K562 (cell line): ENCODE measurements around the gene YOD1. TPM values are rescaled to one million over a fixed set of nuclear protein-coding genes. Genes with fewer than 3 reads are reported as not detected.

Source experiments
- ATAC-seq: fragments of 200-7000 bp; cut with Tn5 transposase; 3 replicates; pipeline ENCODE4 v1.9.1; 2020; ENCODE audit warnings: moderate library complexity
- BruUV-seq: library from RNA; stranded (reverse); fragments of 400-500 nt; replicated peaks from 2 replicates; lab custom pipeline; 2021; lab: Mats Ljungman, UMichigan
- CTCF ChIA-PET: fragments of 300-600 bp; formaldehyde crosslinking; extraction: SDS; loops from one replicate; lab custom pipeline; 2021; ENCODE audit warnings: low intra/inter-chr PET ratio; lab: Yijun Ruan, JAX
- POLR2A ChIA-PET: fragments of 300-600, 350-650 bp; sonication (Branson Sonifier 250); formaldehyde crosslinking; extraction: SDS; loops from one replicate; lab custom pipeline; 2021; ENCODE audit warnings: antibody characterized with exemption, inconsistent platforms; lab: Yijun Ruan, JAX
- DNase-seq, 4 experiments: peaks; one replicate each; pipeline versions ENCODE4 v3.0.0 to v3.0.0-alpha.2; 2011 to 2018; ENCODE audit warnings: low spot score in 3 of 4, mixed read lengths in 3 of 4; ENCODE audit errors: extremely low read depth in 1 of 4
- FAIRE-seq: peaks from 2 replicates; lab custom pipeline; 2011; peaks lifted over from hg19 to GRCh38; lab: Jason Lieb, UNC
- H2AFZ ChIP-seq: 2 replicates; pipeline ENCODE4 v1.6.0; 2011; ENCODE audit warnings: low read depth, low read length, control low read depth, inconsistent platforms
- H3K27ac ChIP-seq: fragments of 200-600 bp; 3 replicates; pipeline ENCODE4 v1.8.0; 2011; ENCODE audit warnings: low read depth, mild to moderate bottlenecking, control low read depth, inconsistent platforms, low read length, moderate library complexity, mixed read lengths; ENCODE audit errors: extremely low read depth
- H3K27me3 ChIP-seq, 2 experiments: fragments of 300-600 bp in 1 of 2; 2 replicates in 1 of 2; 3 replicates in 1 of 2; pipeline versions ENCODE4 v1.6.0 to v1.8.0; 2011; ENCODE audit warnings: inconsistent platforms in 2 of 2, low read length in 2 of 2, mild to moderate bottlenecking in 1 of 2, mixed read lengths in 1 of 2, moderate library complexity in 1 of 2; ENCODE audit not compliant: control insufficient read depth in 2 of 2, insufficient read depth in 2 of 2
- H3K36me3 ChIP-seq: fragments of 300-600 bp; 3 replicates; pipeline ENCODE4 v1.8.0; 2011; ENCODE audit warnings: mild to moderate bottlenecking, low read length, inconsistent platforms; ENCODE audit not compliant: control insufficient read depth, insufficient read depth
- H3K4me1 ChIP-seq, 2 experiments: fragments of 200-600 bp in 1 of 2; replicated peaks in 1 of 2; 2 replicates in 1 of 2; 3 replicates in 1 of 2; pipeline versions ENCODE4 v1.5.1 to v1.8.0; 2011; ENCODE audit warnings: inconsistent platforms in 2 of 2, low read length in 2 of 2, mild to moderate bottlenecking in 1 of 2, mixed read lengths in 1 of 2, moderate library complexity in 1 of 2; ENCODE audit not compliant: control insufficient read depth in 2 of 2, insufficient read depth in 2 of 2
- H3K4me2 ChIP-seq: 2 replicates; pipeline ENCODE4 v1.6.1; 2011; ENCODE audit warnings: low read length, control low read depth, inconsistent platforms, mixed read lengths; ENCODE audit not compliant: insufficient read depth
- H3K4me3 ChIP-seq: fragments of 200-600 bp; sonication (generic), shearing (Covaris generic); 2 replicates; pipeline ENCODE4 v1.5.1; 2016; ENCODE audit warnings: control low read depth, inconsistent platforms
- H3K79me2 ChIP-seq: fragments of 200-600 bp; 3 replicates; pipeline ENCODE4 v1.8.0; 2011; ENCODE audit warnings: low read length, inconsistent platforms; ENCODE audit not compliant: control insufficient read depth, insufficient read depth
- H3K9ac ChIP-seq, 2 experiments: 2 replicates each; pipeline versions ENCODE4 v1.6.0 to v1.6.1; 2011; ENCODE audit warnings: low read depth in 2 of 2, low read length in 2 of 2, control low read depth in 1 of 2, inconsistent platforms in 1 of 2, mild to moderate bottlenecking in 1 of 2, mixed read lengths in 1 of 2; ENCODE audit not compliant: insufficient read depth in 1 of 2
- H3K9me1 ChIP-seq: one replicate; pipeline ENCODE4 v1.6.0; 2011; ENCODE audit warnings: inconsistent platforms, mild to moderate bottlenecking, low read length, moderate library complexity; ENCODE audit not compliant: control insufficient read depth, insufficient read depth
- H3K9me3 ChIP-seq: replicated peaks from 2 replicates; pipeline ENCODE4 v1.5.1; 2011; ENCODE audit warnings: low read depth, low read length, inconsistent platforms; ENCODE audit not compliant: control insufficient read depth, insufficient read depth
- H4K20me1 ChIP-seq: replicated peaks from 2 replicates; pipeline ENCODE4 v1.6.1; 2011; ENCODE audit warnings: low read length, inconsistent platforms, mixed read lengths; ENCODE audit not compliant: control insufficient read depth, insufficient read depth
- FOXP1 ChIP-seq: sonication (generic); formaldehyde crosslinking; IDR thresholded peaks from 2 replicates; pipeline ENCODE4 v1.8.0; 2022; ENCODE audit warnings: mild to moderate bottlenecking, missing genetic modification reagents
- GABPB1 ChIP-seq: sonication (generic); formaldehyde crosslinking; IDR thresholded peaks from 2 replicates; pipeline ENCODE4 v1.8.0; 2022; ENCODE audit warnings: mild to moderate bottlenecking, missing genetic modification reagents
- GTF2A2 ChIP-seq: IDR thresholded peaks from 2 replicates; pipeline ENCODE4 v1.6.1; 2016; ENCODE audit warnings: mild to moderate bottlenecking, missing genetic modification characterization, missing compliant biosample characterization
- L3MBTL2 ChIP-seq: fragments of 450-650 bp; IDR thresholded peaks from 2 replicates; pipeline ENCODE4 v1.6.1; 2016; ENCODE audit warnings: mild to moderate bottlenecking, moderate library complexity
- MNT ChIP-seq, 2 experiments: fragments of 450-650 bp; conservative IDR thresholded peaks; 2 replicates each; pipeline ENCODE4 v1.6.1; 2017; ENCODE audit warnings: mild to moderate bottlenecking in 2 of 2, moderate library complexity in 2 of 2
- TSC22D4 ChIP-seq: fragments of 450-650 bp; IDR thresholded peaks from 2 replicates; pipeline ENCODE4 v1.6.1; 2016; ENCODE audit warnings: missing genetic modification characterization, missing biosample characterization, control low read depth
- XRCC4 ChIP-seq: IDR thresholded peaks from one replicate; pipeline ENCODE4 v1.6.1; 2011; ENCODE audit not compliant: insufficient read depth, insufficient read length; ENCODE audit errors: extremely low read depth
- WGBS: fragments of 100-300 bp; shearing (Covaris generic); methylation state at CpG from one replicate; pipeline ENCODE4 v1.1.6; 2016; ENCODE audit warnings: low coverage, mixed read lengths; ENCODE audit not compliant: insufficient coverage; ENCODE audit errors: missing lambda C conversion rate; 5-methylcytosine and 5-hydroxymethylcytosine counted together
- in situ Hi-C: fragments of 300-500 bp; cut with MboI; formaldehyde crosslinking; loops from 4 replicates; pipeline ENCODE4 v1.15.0; 2018; ENCODE audit warnings: inconsistent platforms, mixed read lengths
- intact Hi-C: fragments of 100-400 bp; cut with micrococcal nuclease; formaldehyde crosslinking; loops from 2 replicates; pipeline ENCODE4 v1.14.2; 2022
- polyA plus RNA-seq, 8 experiments: library from polyadenylated mRNA; depleted of rRNA in 4 of 8; stranded (reverse) in 5 of 8; unstranded in 3 of 8; fragments of >200 nt; fragmentation: Nextera tagmentation in 2 of 8; fragmentation: Illumina TruSeq in 1 of 8; extraction: Ambion mirVana in 2 of 8; extraction: Trizol in 1 of 8; gene quantifications; 2 replicates each; pipeline versions ENCODE4 v1.2.1 to v1.2.3, GENCODE V29; 2011 to 2014; ENCODE audit warnings: inconsistent platforms in 1 of 8, missing spikeins in 1 of 8
- total RNA-seq, 7 experiments: library from RNA; depleted of rRNA in 6 of 7; stranded (reverse); fragments of >200 nt in 6 of 7; fragmentation: Illumina TruSeq in 2 of 7; extraction: Trizol in 2 of 7; gene quantifications; 2 replicates each; pipeline versions ENCODE4 v1.2.1 to v1.2.3, GENCODE V29; 2011 to 2021; ENCODE audit warnings: low replicate concordance in 1 of 7
- TF ChIP-seq, protein P1 (sequence below): fragments of 450-650 bp; IDR thresholded peaks from 2 replicates; pipeline ENCODE4 v1.6.1; 2016; ENCODE audit warnings: low read depth

The YOD1 gene
- total and polyA plus RNA-seq, 9 of the 15 experiments (the other 6 are each of a cell fraction or from before 2014, with no cell fraction given) = 18.2 to 78.1 (median 46.9) TPM

DNA sequence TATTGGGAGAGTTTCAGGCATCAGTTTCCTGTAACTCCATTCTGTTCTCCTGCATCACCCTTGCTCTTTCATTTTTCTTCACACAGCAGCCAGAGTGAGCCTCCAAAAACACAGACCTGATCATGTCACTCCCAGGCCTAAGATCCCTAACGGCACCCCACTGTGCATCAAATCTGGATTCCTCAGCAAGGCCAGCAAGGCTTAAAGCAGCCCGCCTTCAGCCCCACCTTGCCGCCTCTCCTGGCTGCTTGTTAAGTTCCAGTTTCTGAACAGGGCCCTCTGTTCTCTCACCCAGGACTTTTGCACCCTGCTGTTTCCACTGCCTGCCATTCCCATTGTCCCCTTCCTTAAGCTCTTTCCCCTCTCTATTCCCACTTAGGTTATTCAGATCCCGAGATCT lies 47.8 kb downstream of the YOD1 start:
- POLR2A ChIA-PET = interaction anchor here (0.5 to 1.2 kb wide), 2 partner anchors 39 to 44 kb away, joined by 3 read pairs; no protein-coding TSS in a partner anchor
- TF ChIP-seq GABPB1 (CRISPR knock-in tag) (no peak), FOXP1 (no peak), XRCC4 (no peak), MNT (conservative IDR thresholded peaks at IDR 0.05) (no peak), GTF2A2 (tag) (no peak), L3MBTL2 (no peak), TSC22D4 (tag) (no peak)
- TF ChIP-seq, protein P1, sequence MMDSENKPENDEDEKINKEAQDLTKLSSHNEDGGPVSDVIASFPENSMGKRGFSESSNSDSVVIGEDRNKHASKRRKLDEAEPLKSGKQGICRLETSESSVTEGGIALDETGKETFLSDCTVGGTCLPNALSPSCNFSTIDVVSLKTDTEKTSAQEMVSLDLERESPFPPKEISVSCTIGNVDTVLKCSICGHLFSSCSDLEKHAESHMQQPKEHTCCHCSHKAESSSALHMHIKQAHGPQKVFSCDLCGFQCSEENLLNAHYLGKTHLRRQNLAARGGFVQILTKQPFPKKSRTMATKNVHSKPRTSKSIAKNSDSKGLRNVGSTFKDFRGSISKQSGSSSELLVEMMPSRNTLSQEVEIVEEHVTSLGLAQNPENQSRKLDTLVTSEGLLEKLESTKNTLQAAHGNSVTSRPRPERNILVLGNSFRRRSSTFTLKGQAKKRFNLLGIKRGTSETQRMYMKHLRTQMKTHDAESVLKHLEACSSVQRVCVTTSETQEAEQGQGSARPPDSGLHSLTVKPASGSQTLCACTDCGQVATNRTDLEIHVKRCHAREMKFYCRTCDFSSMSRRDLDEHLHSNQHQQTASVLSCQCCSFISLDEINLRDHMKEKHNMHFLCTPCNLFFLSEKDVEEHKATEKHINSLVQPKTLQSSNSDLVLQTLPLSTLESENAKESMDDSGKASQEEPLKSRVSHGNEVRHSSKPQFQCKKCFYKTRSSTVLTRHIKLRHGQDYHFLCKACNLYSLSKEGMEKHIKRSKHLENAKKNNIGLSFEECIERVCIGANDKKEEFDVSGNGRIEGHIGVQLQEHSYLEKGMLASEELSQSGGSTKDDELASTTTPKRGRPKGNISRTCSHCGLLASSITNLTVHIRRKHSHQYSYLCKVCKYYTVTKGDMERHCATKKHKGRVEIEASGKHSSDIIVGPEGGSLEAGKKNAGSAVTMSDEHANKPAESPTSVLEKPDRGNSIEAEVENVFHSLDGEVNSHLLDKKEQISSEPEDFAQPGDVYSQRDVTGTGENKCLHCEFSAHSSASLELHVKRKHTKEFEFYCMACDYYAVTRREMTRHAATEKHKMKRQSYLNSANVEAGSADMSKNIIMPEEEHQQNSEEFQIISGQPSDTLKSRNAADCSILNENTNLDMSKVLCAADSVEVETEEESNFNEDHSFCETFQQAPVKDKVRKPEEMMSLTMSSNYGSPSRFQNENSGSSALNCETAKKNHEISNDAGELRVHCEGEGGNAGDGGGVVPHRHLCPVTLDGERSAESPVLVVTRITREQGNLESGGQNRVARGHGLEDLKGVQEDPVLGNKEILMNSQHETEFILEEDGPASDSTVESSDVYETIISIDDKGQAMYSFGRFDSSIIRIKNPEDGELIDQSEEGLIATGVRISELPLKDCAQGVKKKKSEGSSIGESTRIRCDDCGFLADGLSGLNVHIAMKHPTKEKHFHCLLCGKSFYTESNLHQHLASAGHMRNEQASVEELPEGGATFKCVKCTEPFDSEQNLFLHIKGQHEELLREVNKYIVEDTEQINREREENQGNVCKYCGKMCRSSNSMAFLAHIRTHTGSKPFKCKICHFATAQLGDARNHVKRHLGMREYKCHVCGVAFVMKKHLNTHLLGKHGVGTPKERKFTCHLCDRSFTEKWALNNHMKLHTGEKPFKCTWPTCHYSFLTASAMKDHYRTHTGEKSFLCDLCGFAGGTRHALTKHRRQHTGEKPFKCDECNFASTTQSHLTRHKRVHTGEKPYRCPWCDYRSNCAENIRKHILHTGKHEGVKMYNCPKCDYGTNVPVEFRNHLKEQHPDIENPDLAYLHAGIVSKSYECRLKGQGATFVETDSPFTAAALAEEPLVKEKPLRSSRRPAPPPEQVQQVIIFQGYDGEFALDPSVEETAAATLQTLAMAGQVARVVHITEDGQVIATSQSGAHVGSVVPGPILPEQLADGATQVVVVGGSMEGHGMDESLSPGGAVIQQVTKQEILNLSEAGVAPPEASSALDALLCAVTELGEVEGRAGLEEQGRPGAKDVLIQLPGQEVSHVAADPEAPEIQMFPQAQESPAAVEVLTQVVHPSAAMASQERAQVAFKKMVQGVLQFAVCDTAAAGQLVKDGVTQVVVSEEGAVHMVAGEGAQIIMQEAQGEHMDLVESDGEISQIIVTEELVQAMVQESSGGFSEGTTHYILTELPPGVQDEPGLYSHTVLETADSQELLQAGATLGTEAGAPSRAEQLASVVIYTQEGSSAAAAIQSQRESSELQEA = no peak
- ATAC-seq (no peak), DNase-seq (no peak), FAIRE-seq (no peak)
- no peaks in the 10 kb centered on the region for H3K9me3 ChIP-seq
- H3K36me3 ChIP-seq = no peaks in the 10 kb centered on the region
- H3K27me3 ChIP-seq = no peaks in the 10 kb centered on the region
- peak overlapping the region in 1 of 2 experiments; percentile 61; a peak in 1 of 4 replicates for H3K9ac ChIP-seq
- H3K4me1 ChIP-seq = peaks cover 8 to 38% of the 10 kb centered on the region in 2 experiments; a peak in 4 of 5 replicates
- CTCF ChIA-PET = no interaction called here
- WGBS = 39% methylated on average over 4 of the region's 4 CpGs
- no peaks in the 10 kb centered on the region for H4K20me1 ChIP-seq
- H3K4me2 ChIP-seq = no peak overlapping the region
- no peak overlapping the region for H3K4me3 ChIP-seq
- H3K27ac ChIP-seq = no peak overlapping the region
- no peaks in the 10 kb centered on the region for H3K9me1 ChIP-seq
- H3K79me2 ChIP-seq = no peaks in the 10 kb centered on the region
- BruUV-seq = no TSS peak
- intact Hi-C loops = no loop called here
- H2AFZ ChIP-seq = peak overlapping the region; percentile 74
- in situ Hi-C loops = no loop called here
